MM.1S (cell line): Measurements from ENCODE around the gene HTRA3.

Source experiments
- CTCF ChIP-seq: fragments of 300-600 bp; sonication (generic); IDR thresholded peaks from 2 replicates; pipeline ENCODE4 v1.5.1; 2016; ENCODE audit warnings: antibody characterized with exemption, low read length, mixed read lengths
- EZH2 ChIP-seq: fragments of 300-600 bp; sonication (generic); optimal IDR thresholded peaks from 2 replicates; pipeline ENCODE3; 2017; ENCODE audit warnings: low read depth, mild to moderate bottlenecking, antibody characterized with exemption, low read length, mixed read lengths

GRCh38 chr4:8318509-8318908 is 49.0 kb downstream of the HTRA3 start:
- TF ChIP-seq CTCF (no peak), EZH2 (no peak)
